ENCODE measurements around the gene POC1A. TPM values are rescaled to one million over a fixed set of nuclear protein-coding genes. Genes with fewer than 3 reads are reported as not detected.

Gene POC1A
- total RNA-seq, 1 experiment from 2014 or later, result 16.1 TPM

DNA sequence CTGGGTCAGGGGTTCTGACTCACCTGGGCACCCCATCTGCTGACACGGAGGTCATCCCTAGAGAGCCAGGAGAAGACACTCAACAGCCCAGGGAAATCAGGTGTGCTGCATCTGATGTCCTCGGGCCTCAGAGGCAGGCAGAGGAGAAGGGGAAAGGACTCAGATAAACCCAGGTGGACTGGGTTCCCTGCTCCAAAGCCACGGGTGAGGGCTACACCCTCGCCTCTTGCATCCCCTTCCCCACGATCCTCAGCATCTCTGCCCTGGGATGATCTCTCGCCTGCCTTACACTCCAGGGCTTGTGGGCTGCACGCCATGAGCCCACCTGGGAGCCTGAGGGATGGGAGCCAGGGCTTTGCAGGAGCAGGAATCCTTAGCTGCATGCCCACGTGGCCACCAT is 89.7 kb downstream of the POC1A start:
- DNase-seq (ENCODE audit: low spot score), result no peak
- Histone ChIP-seq H3K4me1 (ENCODE audit: insufficient read depth, low read length, poor library complexity, severe bottlenecking) (no peaks in the 10 kb centered on the region), H3K27ac (ENCODE audit: low read depth, low read length, poor library complexity, severe bottlenecking) (no peak overlapping the region), H3K27me3 (replicated peaks; ENCODE audit: insufficient read depth, low read depth, low read length, poor library complexity) (no peaks in the 10 kb centered on the region), H3K36me3 (ENCODE audit: insufficient read depth, low read length, poor library complexity, severe bottlenecking) (no peaks in the 10 kb centered on the region), H3K9me3 (ENCODE audit: low read depth, low read length, poor library complexity, severe bottlenecking) (no peaks in the 10 kb centered on the region), H3K4me3 (ENCODE audit: low read depth, low read length, poor library complexity, severe bottlenecking) (no peak overlapping the region)
- CTCF ChIA-PET, result no interaction called here
- POLR2A ChIA-PET (ENCODE audit: low non-redundant PET), result no interaction called here
- no peak for TF ChIP-seq EZH2 (IDR thresholded peaks at IDR 0.05; ENCODE audit: borderline replicate concordance, low read depth, low read length, poor library complexity, severe bottlenecking)
- TF ChIP-seq, protein P1, sequence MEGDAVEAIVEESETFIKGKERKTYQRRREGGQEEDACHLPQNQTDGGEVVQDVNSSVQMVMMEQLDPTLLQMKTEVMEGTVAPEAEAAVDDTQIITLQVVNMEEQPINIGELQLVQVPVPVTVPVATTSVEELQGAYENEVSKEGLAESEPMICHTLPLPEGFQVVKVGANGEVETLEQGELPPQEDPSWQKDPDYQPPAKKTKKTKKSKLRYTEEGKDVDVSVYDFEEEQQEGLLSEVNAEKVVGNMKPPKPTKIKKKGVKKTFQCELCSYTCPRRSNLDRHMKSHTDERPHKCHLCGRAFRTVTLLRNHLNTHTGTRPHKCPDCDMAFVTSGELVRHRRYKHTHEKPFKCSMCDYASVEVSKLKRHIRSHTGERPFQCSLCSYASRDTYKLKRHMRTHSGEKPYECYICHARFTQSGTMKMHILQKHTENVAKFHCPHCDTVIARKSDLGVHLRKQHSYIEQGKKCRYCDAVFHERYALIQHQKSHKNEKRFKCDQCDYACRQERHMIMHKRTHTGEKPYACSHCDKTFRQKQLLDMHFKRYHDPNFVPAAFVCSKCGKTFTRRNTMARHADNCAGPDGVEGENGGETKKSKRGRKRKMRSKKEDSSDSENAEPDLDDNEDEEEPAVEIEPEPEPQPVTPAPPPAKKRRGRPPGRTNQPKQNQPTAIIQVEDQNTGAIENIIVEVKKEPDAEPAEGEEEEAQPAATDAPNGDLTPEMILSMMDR (conservative IDR thresholded peaks at IDR 0.05; ENCODE audit: low read depth, low read length), result no peak
- no TSS peak for BruUV-seq (replicated peaks)
- intact Hi-C loops (cut with micrococcal nuclease; ENCODE audit: unreplicated experiment), result no loop called here

GRCh38 chr3:52063026-52063723 is 91.0 kb downstream of the POC1A start:
- BruUV-seq (replicated peaks), result no TSS peak
- Histone ChIP-seq H3K9me3 (ENCODE audit: low read depth, low read length, poor library complexity, severe bottlenecking) (no peaks in the 10 kb centered on the region), H3K27me3 (replicated peaks; ENCODE audit: insufficient read depth, low read depth, low read length, poor library complexity) (no peaks in the 10 kb centered on the region), H3K36me3 (ENCODE audit: insufficient read depth, low read length, poor library complexity, severe bottlenecking) (no peaks in the 10 kb centered on the region), H3K4me3 (ENCODE audit: low read depth, low read length, poor library complexity, severe bottlenecking) (no peak overlapping the region), H3K4me1 (ENCODE audit: insufficient read depth, low read length, poor library complexity, severe bottlenecking) (no peaks in the 10 kb centered on the region), H3K27ac (ENCODE audit: low read depth, low read length, poor library complexity, severe bottlenecking) (no peak overlapping the region)
- intact Hi-C loops (cut with micrococcal nuclease; ENCODE audit: unreplicated experiment), result no loop called here
- TF ChIP-seq EZH2 (IDR thresholded peaks at IDR 0.05; ENCODE audit: borderline replicate concordance, low read depth, low read length, poor library complexity, severe bottlenecking), result no peak
- TF ChIP-seq, protein P1 (conservative IDR thresholded peaks at IDR 0.05; ENCODE audit: low read depth, low read length), result no peak
- CTCF ChIA-PET, result no interaction called here
- no peak for DNase-seq (ENCODE audit: low spot score)
- POLR2A ChIA-PET (ENCODE audit: low non-redundant PET), result no interaction called here

GRCh38 chr3:52062505-52062904 is 91.7 kb downstream of the POC1A start:
- ChIA-PET CTCF (no interaction called here), POLR2A (ENCODE audit: low non-redundant PET) (no interaction called here)
- H3K4me1 ChIP-seq (ENCODE audit: insufficient read depth, low read length, poor library complexity, severe bottlenecking), result no peaks in the 10 kb centered on the region
- H3K27ac ChIP-seq (ENCODE audit: low read depth, low read length, poor library complexity, severe bottlenecking), result no peak overlapping the region
- TF ChIP-seq, protein P1 (conservative IDR thresholded peaks at IDR 0.05; ENCODE audit: low read depth, low read length), result no peak
- TF ChIP-seq EZH2 (IDR thresholded peaks at IDR 0.05; ENCODE audit: borderline replicate concordance, low read depth, low read length, poor library complexity, severe bottlenecking), result no peak
- no TSS peak for BruUV-seq (replicated peaks)
- H3K36me3 ChIP-seq (ENCODE audit: insufficient read depth, low read length, poor library complexity, severe bottlenecking), result no peaks in the 10 kb centered on the region
- no peaks in the 10 kb centered on the region for H3K9me3 ChIP-seq (ENCODE audit: low read depth, low read length, poor library complexity, severe bottlenecking)
- H3K27me3 ChIP-seq (replicated peaks; ENCODE audit: insufficient read depth, low read depth, low read length, poor library complexity), result no peaks in the 10 kb centered on the region
- no peak for DNase-seq (ENCODE audit: low spot score)
- no peak overlapping the region for H3K4me3 ChIP-seq (ENCODE audit: low read depth, low read length, poor library complexity, severe bottlenecking)
- intact Hi-C loops (cut with micrococcal nuclease; ENCODE audit: unreplicated experiment), result no loop called here

Measured in A673 (cell line).